GM12891 (cell line): ENCODE data around the gene NKAPL.
"Not testable (repeated sequence)": the region's sequence is repeated elsewhere in the genome, so short reads cannot be mapped to it uniquely, and the experiment has no call there.

ENCODE experiments used
- DNase-seq: peaks from one replicate; pipeline ENCODE4 v3.0.0; 2011; ENCODE audit warnings: low spot score; ENCODE audit not compliant: insufficient read length
- FAIRE-seq: peaks from 2 replicates; lab custom pipeline; 2011; peaks lifted over from hg19 to GRCh38; lab: Jason Lieb, UNC
- PAX5 ChIP-seq: IDR thresholded peaks from 2 replicates; pipeline ENCODE4 v1.6.1; 2011; ENCODE audit warnings: low read length, moderate library complexity, mild to moderate bottlenecking; ENCODE audit not compliant: insufficient read depth, severe bottlenecking
- POLR2A ChIP-seq: IDR thresholded peaks from 2 replicates; pipeline ENCODE4 v1.6.1; 2011; ENCODE audit warnings: low read depth, low read length, control low read depth
- POLR2AphosphoS5 ChIP-seq: IDR thresholded peaks from 2 replicates; pipeline ENCODE4 v1.6.1; 2011; ENCODE audit warnings: low read depth, low read length, control low read depth
- POU2F2 ChIP-seq: IDR thresholded peaks from 2 replicates; pipeline ENCODE4 v1.6.1; 2011; ENCODE audit warnings: low read depth, mild to moderate bottlenecking, control low read depth, low read length, moderate library complexity
- SPI1 ChIP-seq: IDR thresholded peaks from 2 replicates; pipeline ENCODE4 v1.6.1; 2011; ENCODE audit warnings: low read depth, low read length, control low read depth
- TAF1 ChIP-seq: IDR thresholded peaks from 2 replicates; pipeline ENCODE4 v1.6.1; 2011; ENCODE audit warnings: low read depth, low read length, control low read depth

The NKAPL gene

DNA sequence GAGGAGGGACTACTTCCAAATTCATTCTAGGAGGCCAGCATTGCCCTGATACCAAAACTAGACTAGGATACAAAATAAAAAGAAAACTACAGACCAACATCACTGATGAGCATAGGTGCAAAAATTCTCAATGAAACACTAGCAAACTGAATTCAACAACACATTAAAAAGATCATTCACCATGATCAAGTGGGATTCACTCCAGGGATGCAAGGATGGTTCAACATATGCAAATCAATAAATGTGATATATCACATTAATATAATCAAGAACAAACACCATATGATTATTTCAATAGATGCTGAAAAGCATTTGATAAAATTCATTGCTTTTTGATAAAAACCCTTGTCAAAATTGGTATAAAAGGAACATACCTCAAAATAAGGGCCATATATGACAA is 32.5 kb downstream of the NKAPL start:
- TF ChIP-seq POLR2A (no peak), SPI1 (no peak), POLR2AphosphoS5 (no peak), POU2F2 (no peak), TAF1 (no peak), PAX5 (no peak)
- FAIRE-seq, result no peak
- no peak for DNase-seq

DNA sequence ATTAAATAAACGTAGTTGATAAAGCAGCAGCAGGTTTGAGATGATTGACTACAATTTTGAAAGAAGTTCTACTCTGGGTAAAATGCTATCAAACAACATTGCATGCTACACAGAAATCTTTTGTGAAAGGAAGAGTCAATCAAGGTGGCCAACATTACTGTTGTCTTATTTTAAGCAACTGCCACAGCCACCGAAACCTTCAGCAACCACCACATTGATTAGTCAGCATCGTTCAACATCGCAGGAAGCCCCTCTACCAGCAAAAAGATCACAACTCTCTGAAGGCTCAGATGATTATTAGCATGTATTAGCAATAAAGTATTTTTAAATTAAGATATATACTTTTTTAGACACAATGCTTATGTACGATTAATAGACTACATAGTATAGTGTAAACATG is 36.2 kb downstream of the NKAPL start:
- TF ChIP-seq TAF1 (no peak), POLR2A (no peak), PAX5 (no peak), POLR2AphosphoS5 (no peak), SPI1 (no peak), POU2F2 (no peak)
- DNase-seq, result no peak
- FAIRE-seq, result no peak

DNA sequence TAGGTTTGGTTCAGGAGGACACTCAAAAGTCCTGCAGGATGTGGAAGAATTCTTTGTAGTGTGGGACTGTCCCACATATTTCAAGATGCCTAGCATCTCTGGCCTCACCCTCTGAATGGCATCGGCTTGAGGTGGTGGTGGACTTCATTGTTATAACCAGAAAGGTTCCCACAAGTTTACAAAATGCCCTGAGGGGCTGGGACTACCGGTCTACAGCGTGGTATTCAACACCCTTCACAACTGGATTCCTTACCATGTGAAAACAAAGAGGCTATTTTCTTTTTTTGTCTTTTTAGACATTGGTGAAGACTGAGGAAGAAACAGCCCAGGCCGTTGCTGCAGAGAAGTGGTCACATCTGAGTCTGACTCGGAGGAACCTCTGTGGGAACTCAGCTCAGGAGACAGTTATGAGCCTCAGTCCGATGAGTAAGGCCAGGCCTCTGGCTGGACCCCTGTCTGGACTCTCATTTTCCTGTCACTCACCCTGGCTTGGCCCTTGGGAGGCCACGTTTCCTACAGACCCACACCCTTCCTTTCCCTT is 37.5 kb downstream of the NKAPL start:
- TF ChIP-seq TAF1 (no peak), POLR2AphosphoS5 (no peak), PAX5 (no peak), POU2F2 (no peak), SPI1 (no peak), POLR2A (no peak)
- DNase-seq (no peak), FAIRE-seq (no peak)

DNA sequence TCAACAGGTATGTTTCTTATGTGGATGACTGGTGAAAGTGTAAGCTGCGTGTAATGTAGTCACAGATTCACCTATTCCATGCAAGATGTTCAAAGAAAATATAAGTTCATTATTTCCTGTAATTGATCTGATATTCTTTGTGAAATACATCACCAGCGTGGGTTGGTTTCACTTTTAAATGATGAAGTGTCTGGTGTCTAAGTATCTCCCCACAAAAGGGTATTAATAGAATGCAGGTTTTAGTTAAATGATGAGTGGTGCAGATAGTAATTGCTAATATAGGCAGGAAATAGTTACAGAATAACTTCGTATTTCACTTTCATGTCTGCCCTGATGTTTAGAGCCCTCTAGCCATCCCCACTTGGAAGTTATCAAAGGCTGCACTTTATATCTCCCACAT is 44.5 kb downstream of the NKAPL start:
- TF ChIP-seq PAX5 (no peak), POU2F2 (no peak), POLR2AphosphoS5 (no peak), SPI1 (no peak), TAF1 (no peak), POLR2A (no peak)
- DNase-seq, result no peak
- FAIRE-seq, result peak; percentile 23

DNA sequence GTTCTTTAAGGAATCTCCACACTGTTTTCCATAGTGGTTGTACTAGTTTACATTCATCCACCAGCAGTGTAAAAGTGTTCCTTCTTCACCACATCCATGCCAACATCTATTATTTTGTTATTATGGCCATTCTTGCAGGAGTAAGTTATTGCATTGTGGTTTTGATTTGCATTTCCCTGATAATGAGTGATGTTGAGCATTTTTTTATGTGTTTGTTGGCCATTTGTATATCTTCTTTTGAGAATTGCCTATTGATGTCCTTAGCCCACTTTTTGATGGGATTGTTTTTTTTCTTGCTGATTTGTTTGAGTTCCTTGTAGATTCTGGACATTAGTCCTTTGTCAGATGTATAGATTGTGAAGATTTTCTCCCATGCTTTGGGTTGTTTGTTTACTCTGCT is 47.3 kb downstream of the NKAPL start:
- FAIRE-seq, DNase-seq: not testable (repeated sequence)
